ENCODE data around the gene MBTD1. TPM values are rescaled to one million over a fixed set of nuclear protein-coding genes. Genes with fewer than 3 reads are reported as not detected.
A peak's percentile ranks its signal among the peaks of the same experiment; 100 is the strongest.

The MBTD1 gene
- total and polyA plus RNA-seq, 2 experiments from 2014 or later: 19.1 to 63.9 TPM

GRCh38 chr17:51258756-51259563 is 889 bp downstream of the MBTD1 start:
- Histone ChIP-seq H3F3A (replicated peaks; ENCODE audit: low read depth) (no peaks in the 10 kb centered on the region; the same call in 1 of the 2 replicates), H3K27me3 (ENCODE audit: insufficient read depth) (no peaks in the 10 kb centered on the region), H3K27ac (ENCODE audit: low read depth) (peak overlapping the region; percentile 99), H3K4me1 (ENCODE audit: insufficient read depth) (peaks cover 16% of the 10 kb centered on the region), H2AFZ (no peak overlapping the region), H3K36me3 (ENCODE audit: insufficient read depth) (peaks cover 19% of the 10 kb centered on the region), H3K4me3 (peak overlapping the region; percentile 98), H3K9me2 (ENCODE audit: insufficient read depth) (no peaks in the 10 kb centered on the region), H3K79me2 (replicated peaks; ENCODE audit: insufficient read depth) (peaks cover 88% of the 10 kb centered on the region), H3K4me2 (peak overlapping the region; percentile 99), H4K20me1 (replicated peaks; ENCODE audit: insufficient read depth) (peaks cover 43% of the 10 kb centered on the region)
- Mint-ChIP-seq H3K36me3 (ENCODE audit: low read depth) (peaks cover 76% of the 10 kb centered on the region), H3K9me3 (no peaks in the 10 kb centered on the region), H3K4me3 (peak overlapping the region; percentile 89), H3K27ac (peak overlapping the region; percentile 87), H3K4me1 (peaks cover 34% of the 10 kb centered on the region), H3K27me3 (ENCODE audit: insufficient read depth, low read depth, poor library complexity) (peaks cover 6% of the 10 kb centered on the region)
- ATAC-seq: peak; percentile 3
- DNase-seq (ENCODE audit: low spot score): no peak
- TF ChIP-seq CREB1 (CRISPR knock-in tag; IDR thresholded peaks at IDR 0.05; ENCODE audit: low read depth): no peak
- TF ChIP-seq NANOG (IDR thresholded peaks at IDR 0.05; ENCODE audit: borderline replicate concordance): no peak
- no peak for TF ChIP-seq ETS1 (IDR thresholded peaks at IDR 0.05)
- TF ChIP-seq ZNF331 (CRISPR knock-in tag; IDR thresholded peaks at IDR 0.05; ENCODE audit: low read depth): no peak
- no peak for TF ChIP-seq CTCF (conservative IDR thresholded peaks at IDR 0.05; ENCODE audit: low read depth in 2 of 2)

- no peaks in the 10 kb centered on the region; the same call in 1 of the 2 replicates for H3F3A ChIP-seq (replicated peaks; ENCODE audit: low read depth)
- H3K9me3 Mint-ChIP-seq: no peaks in the 10 kb centered on the region
- H3K27me3 ChIP-seq (ENCODE audit: insufficient read depth): no peaks in the 10 kb centered on the region
- ATAC-seq (no peak), DNase-seq (ENCODE audit: low spot score) (no peak)
- no peaks in the 10 kb centered on the region for H3K9me2 ChIP-seq (ENCODE audit: insufficient read depth)
- 0 out of 2 replicates have a peak overlapping the region, but pooled peaks have one; percentile 44 for H3K27ac Mint-ChIP-seq
- H3K4me1 Mint-ChIP-seq: peaks cover 26% of the 10 kb centered on the region
- H3K79me2 ChIP-seq (replicated peaks; ENCODE audit: insufficient read depth): peaks cover 88% of the 10 kb centered on the region
- peaks cover 14% of the 10 kb centered on the region for H3K36me3 ChIP-seq (ENCODE audit: insufficient read depth)
- peaks cover 4% of the 10 kb centered on the region for H3K27me3 Mint-ChIP-seq (ENCODE audit: insufficient read depth, low read depth, poor library complexity)
- peak overlapping the region; percentile 99 for H3K4me2 ChIP-seq
- H4K20me1 ChIP-seq (replicated peaks; ENCODE audit: insufficient read depth): peaks cover 35% of the 10 kb centered on the region
- peak overlapping the region; percentile 89 for H3K4me3 Mint-ChIP-seq
- H3K4me1 ChIP-seq (ENCODE audit: insufficient read depth): peaks cover 16% of the 10 kb centered on the region
- H3K36me3 Mint-ChIP-seq (ENCODE audit: low read depth): peaks cover 74% of the 10 kb centered on the region
- no peak overlapping the region for H2AFZ ChIP-seq
- H3K4me3 ChIP-seq: peak overlapping the region; percentile 98
- H3K27ac ChIP-seq (ENCODE audit: low read depth): no peak overlapping the region
- TF ChIP-seq ZNF331 (CRISPR knock-in tag; IDR thresholded peaks at IDR 0.05; ENCODE audit: low read depth) (no peak), JUNB (IDR thresholded peaks at IDR 0.05; ENCODE audit: unreplicated experiment) (no peak), CREB1 (CRISPR knock-in tag; IDR thresholded peaks at IDR 0.05; ENCODE audit: low read depth) (no peak), EZH2 (IDR thresholded peaks at IDR 0.05; ENCODE audit: low read depth, unreplicated experiment) (no peak), EZH2phosphoT487 (IDR thresholded peaks at IDR 0.05; ENCODE audit: unreplicated experiment) (no peak)
- TF ChIP-seq, protein P1, sequence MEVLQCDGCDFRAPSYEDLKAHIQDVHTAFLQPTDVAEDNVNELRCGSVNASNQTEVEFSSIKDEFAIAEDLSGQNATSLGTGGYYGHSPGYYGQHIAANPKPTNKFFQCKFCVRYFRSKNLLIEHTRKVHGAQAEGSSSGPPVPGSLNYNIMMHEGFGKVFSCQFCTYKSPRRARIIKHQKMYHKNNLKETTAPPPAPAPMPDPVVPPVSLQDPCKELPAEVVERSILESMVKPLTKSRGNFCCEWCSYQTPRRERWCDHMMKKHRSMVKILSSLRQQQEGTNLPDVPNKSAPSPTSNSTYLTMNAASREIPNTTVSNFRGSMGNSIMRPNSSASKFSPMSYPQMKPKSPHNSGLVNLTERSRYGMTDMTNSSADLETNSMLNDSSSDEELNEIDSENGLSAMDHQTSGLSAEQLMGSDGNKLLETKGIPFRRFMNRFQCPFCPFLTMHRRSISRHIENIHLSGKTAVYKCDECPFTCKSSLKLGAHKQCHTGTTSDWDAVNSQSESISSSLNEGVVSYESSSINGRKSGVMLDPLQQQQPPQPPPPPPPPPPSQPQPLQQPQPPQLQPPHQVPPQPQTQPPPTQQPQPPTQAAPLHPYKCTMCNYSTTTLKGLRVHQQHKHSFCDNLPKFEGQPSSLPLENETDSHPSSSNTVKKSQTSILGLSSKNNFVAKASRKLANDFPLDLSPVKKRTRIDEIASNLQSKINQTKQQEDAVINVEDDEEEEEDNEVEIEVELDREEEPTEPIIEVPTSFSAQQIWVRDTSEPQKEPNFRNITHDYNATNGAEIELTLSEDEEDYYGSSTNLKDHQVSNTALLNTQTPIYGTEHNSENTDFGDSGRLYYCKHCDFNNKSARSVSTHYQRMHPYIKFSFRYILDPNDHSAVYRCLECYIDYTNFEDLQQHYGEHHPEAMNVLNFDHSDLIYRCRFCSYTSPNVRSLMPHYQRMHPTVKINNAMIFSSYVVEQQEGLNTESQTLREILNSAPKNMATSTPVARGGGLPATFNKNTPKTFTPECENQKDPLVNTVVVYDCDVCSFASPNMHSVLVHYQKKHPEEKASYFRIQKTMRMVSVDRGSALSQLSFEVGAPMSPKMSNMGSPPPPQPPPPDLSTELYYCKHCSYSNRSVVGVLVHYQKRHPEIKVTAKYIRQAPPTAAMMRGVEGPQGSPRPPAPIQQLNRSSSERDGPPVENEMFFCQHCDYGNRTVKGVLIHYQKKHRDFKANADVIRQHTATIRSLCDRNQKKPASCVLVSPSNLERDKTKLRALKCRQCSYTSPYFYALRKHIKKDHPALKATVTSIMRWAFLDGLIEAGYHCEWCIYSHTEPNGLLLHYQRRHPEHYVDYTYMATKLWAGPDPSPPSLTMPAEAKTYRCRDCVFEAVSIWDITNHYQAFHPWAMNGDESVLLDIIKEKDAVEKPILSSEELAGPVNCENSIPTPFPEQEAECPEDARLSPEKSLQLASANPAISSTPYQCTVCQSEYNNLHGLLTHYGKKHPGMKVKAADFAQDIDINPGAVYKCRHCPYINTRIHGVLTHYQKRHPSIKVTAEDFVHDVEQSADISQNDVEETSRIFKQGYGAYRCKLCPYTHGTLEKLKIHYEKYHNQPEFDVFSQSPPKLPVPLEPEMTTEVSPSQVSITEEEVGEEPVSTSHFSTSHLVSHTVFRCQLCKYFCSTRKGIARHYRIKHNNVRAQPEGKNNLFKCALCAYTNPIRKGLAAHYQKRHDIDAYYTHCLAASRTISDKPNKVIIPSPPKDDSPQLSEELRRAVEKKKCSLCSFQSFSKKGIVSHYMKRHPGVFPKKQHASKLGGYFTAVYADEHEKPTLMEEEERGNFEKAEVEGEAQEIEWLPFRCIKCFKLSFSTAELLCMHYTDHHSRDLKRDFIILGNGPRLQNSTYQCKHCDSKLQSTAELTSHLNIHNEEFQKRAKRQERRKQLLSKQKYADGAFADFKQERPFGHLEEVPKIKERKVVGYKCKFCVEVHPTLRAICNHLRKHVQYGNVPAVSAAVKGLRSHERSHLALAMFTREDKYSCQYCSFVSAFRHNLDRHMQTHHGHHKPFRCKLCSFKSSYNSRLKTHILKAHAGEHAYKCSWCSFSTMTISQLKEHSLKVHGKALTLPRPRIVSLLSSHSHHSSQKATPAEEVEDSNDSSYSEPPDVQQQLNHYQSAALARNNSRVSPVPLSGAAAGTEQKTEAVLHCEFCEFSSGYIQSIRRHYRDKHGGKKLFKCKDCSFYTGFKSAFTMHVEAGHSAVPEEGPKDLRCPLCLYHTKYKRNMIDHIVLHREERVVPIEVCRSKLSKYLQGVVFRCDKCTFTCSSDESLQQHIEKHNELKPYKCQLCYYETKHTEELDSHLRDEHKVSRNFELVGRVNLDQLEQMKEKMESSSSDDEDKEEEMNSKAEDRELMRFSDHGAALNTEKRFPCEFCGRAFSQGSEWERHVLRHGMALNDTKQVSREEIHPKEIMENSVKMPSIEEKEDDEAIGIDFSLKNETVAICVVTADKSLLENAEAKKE (CRISPR knock-in tag; IDR thresholded peaks at IDR 0.05): no peak
Measured at GRCh38 chr17:51257150-51258081, 2.4 kb downstream of the MBTD1 start.
